Right atrium auricular region (tissue), 2 donors: Measurements from ENCODE around the gene NOL4L. TPM values are rescaled to one million over a fixed set of nuclear protein-coding genes. Genes with fewer than 3 reads are reported as not detected.

Experiments
- DNase-seq: peaks from one replicate; pipeline ENCODE4 v3.0.0-alpha.2; 2019; ENCODE audit warnings: low spot score
- H3K27ac ChIP-seq, 2 donors: fragments of 200-600 bp; sonication (generic); 1 replicate in 1 of 2; 2 replicates in 1 of 2; pipeline ENCODE4 v1.5.1; 2016 to 2019
- H3K27me3 ChIP-seq, 2 donors: fragments of 200-600 bp; sonication (generic); one replicate each; pipeline versions ENCODE4 v1.5.1 to v1.6.0; 2017 to 2019
- H3K36me3 ChIP-seq: fragments of 200-600 bp; sonication (generic); one replicate; pipeline ENCODE4 v1.5.1; 2016
- H3K4me1 ChIP-seq, 2 donors: fragments of 200-600 bp; sonication (generic); one replicate each; pipeline versions ENCODE4 v1.5.1 to v1.6.0; 2017 to 2019
- H3K4me3 ChIP-seq, 2 donors: fragments of 200-600 bp; sonication (generic); 1 replicate in 1 of 2; 2 replicates in 1 of 2; pipeline ENCODE4 v1.5.1; 2017 to 2019; ENCODE audit warnings: mild to moderate bottlenecking in 1 of 2, moderate library complexity in 1 of 2
- H3K9me3 ChIP-seq, 2 donors: fragments of 200-600 bp; sonication (generic); one replicate each; pipeline ENCODE4 v1.5.1; 2019
- CTCF ChIP-seq, 2 donors: fragments of 200-600 bp; sonication (generic); IDR thresholded peaks; one replicate each; pipeline ENCODE4 v1.5.1; 2019; ENCODE audit warnings: antibody characterized with exemption in 2 of 2
- total RNA-seq, 2 donors: library from RNA; depleted of rRNA; stranded (reverse); fragments of >200 nt; gene quantifications; one replicate each; pipeline ENCODE4 v1.1.0, GENCODE V29; 2016

NOL4L gene
- total RNA-seq, 2 donors from 2014 or later = 7.6 to 10.4 TPM

- H3K27ac ChIP-seq = no peak overlapping the region
- H3K4me3 ChIP-seq = no peak overlapping the region
- no peaks in the 10 kb centered on the region for H3K9me3 ChIP-seq
- H3K27me3 ChIP-seq = no peaks in the 10 kb centered on the region
- no peak for DNase-seq
- peaks cover 0 to 58% of the 10 kb centered on the region in 2 donors for H3K4me1 ChIP-seq
- no peaks in the 10 kb centered on the region for H3K36me3 ChIP-seq
- no peak for TF ChIP-seq CTCF (IDR thresholded peaks at IDR 0.05)
Observed at GRCh38 chr20:32464401-32465091, 120.6 kb downstream of the NOL4L start.

- no peaks in the 10 kb centered on the region for H3K36me3 ChIP-seq
- H3K27ac ChIP-seq = no peak overlapping the region
- H3K27me3 ChIP-seq = no peaks in the 10 kb centered on the region
- H3K4me3 ChIP-seq = no peak overlapping the region
- H3K9me3 ChIP-seq = no peaks in the 10 kb centered on the region
- peaks cover 0 to 50% of the 10 kb centered on the region in 2 donors for H3K4me1 ChIP-seq
- no peak for DNase-seq
- no peak for TF ChIP-seq CTCF (IDR thresholded peaks at IDR 0.05)
Observed at GRCh38 chr20:32463642-32464400, 121.3 kb downstream of the NOL4L start.

GRCh38 chr20:32462900-32463641, 122.1 kb downstream of the NOL4L start:
- Histone ChIP-seq H3K27ac (no peak overlapping the region), H3K36me3 (no peaks in the 10 kb centered on the region), H3K4me1 (peaks cover 0 to 51% of the 10 kb centered on the region in 2 donors), H3K9me3 (no peaks in the 10 kb centered on the region), H3K4me3 (no peak overlapping the region), H3K27me3 (no peaks in the 10 kb centered on the region)
- DNase-seq = no peak
- TF ChIP-seq CTCF (IDR thresholded peaks at IDR 0.05) = no peak

GRCh38 chr20:32461836-32462600, 123.1 kb downstream of the NOL4L start:
- TF ChIP-seq CTCF (IDR thresholded peaks at IDR 0.05) = no peak
- Histone ChIP-seq H3K4me3 (no peak overlapping the region), H3K36me3 (no peaks in the 10 kb centered on the region), H3K27me3 (no peaks in the 10 kb centered on the region), H3K9me3 (no peaks in the 10 kb centered on the region), H3K4me1 (peaks cover 0 to 53% of the 10 kb centered on the region in 2 donors), H3K27ac (no peak overlapping the region)
- DNase-seq = no peak

GRCh38 chr20:32460683-32461320, 124.3 kb downstream of the NOL4L start:
- Histone ChIP-seq H3K9me3 (no peaks in the 10 kb centered on the region), H3K4me1 (peaks cover 0 to 49% of the 10 kb centered on the region in 2 donors), H3K27me3 (no peaks in the 10 kb centered on the region), H3K27ac (no peak overlapping the region), H3K4me3 (no peak overlapping the region), H3K36me3 (no peaks in the 10 kb centered on the region)
- TF ChIP-seq CTCF (IDR thresholded peaks at IDR 0.05) = no peak
- no peak for DNase-seq
